Gastroesophageal sphincter (tissue), 4 donors: ENCODE measurements around the gene PCARE. TPM values are rescaled to one million over a fixed set of nuclear protein-coding genes. Genes with fewer than 3 reads are reported as not detected.
A peak's percentile ranks its signal among the peaks of the same experiment; 100 is the strongest.

Experiments used
- ATAC-seq: fragments of 150-250 bp; one replicate; pipeline ENCODE4 v1.9.1; 2016; ENCODE audit warnings: mild to moderate bottlenecking, moderate library complexity
- H3K27ac ChIP-seq, 4 donors: fragments of 200-600 bp; sonication (generic) in 3 of 4; 1 replicate in 3 of 4; 2 replicates in 1 of 4; pipeline ENCODE4 v1.5.1; 2016 to 2019
- H3K27me3 ChIP-seq: fragments of 200-600 bp; sonication (generic); one replicate; pipeline ENCODE4 v1.5.1; 2019
- H3K36me3 ChIP-seq, 2 donors: fragments of 200-600 bp; sonication (generic); one replicate each; pipeline ENCODE4 v1.5.1; 2019; ENCODE audit warnings: control low read depth in 1 of 2
- H3K4me1 ChIP-seq, 3 donors: fragments of 200-600 bp; sonication (generic); 1 replicate in 2 of 3; 2 replicates in 1 of 3; pipeline ENCODE4 v1.5.1; 2016 to 2019; ENCODE audit warnings: control low read depth in 2 of 3
- H3K4me3 ChIP-seq, 2 donors: fragments of 200-600 bp; sonication (generic); one replicate each; pipeline ENCODE4 v1.5.1; 2019; ENCODE audit warnings: mild to moderate bottlenecking in 1 of 2, moderate library complexity in 1 of 2
- H3K9me3 ChIP-seq, 3 donors: fragments of 200-600 bp; sonication (generic); one replicate each; pipeline ENCODE4 v1.5.1; 2017 to 2019; ENCODE audit warnings: control low read depth in 2 of 3
- CTCF ChIP-seq, 4 experiments: fragments of 200-600 bp in 2 of 4; fragments of 450-650 bp in 2 of 4; sonication (generic) in 1 of 4; IDR thresholded peaks; one replicate each; pipeline ENCODE4 v1.5.1; 2017 to 2019; ENCODE audit warnings: antibody characterized with exemption in 4 of 4, mild to moderate bottlenecking in 2 of 4, moderate library complexity in 2 of 4
- EP300 ChIP-seq: sonication (generic); formaldehyde crosslinking; IDR thresholded peaks from one replicate; pipeline ENCODE4 v1.6.1; 2017; ENCODE audit warnings: antibody characterized with exemption, mild to moderate bottlenecking
- POLR2A ChIP-seq, 2 donors: fragments of 450-650 bp; IDR thresholded peaks; one replicate each; pipeline ENCODE4 v1.6.1; 2017; ENCODE audit warnings: antibody characterized with exemption in 2 of 2, mild to moderate bottlenecking in 2 of 2, moderate library complexity in 1 of 2
- POLR2AphosphoS5 ChIP-seq: sonication (generic); formaldehyde crosslinking; IDR thresholded peaks from one replicate; pipeline ENCODE4 v1.6.1; 2017; ENCODE audit warnings: antibody characterized with exemption
- WGBS, 2 donors: methylation state at CpG; one replicate each; pipeline ENCODE4 v1.1.5; 2018; ENCODE audit warnings: low coverage in 1 of 2; 5-methylcytosine and 5-hydroxymethylcytosine counted together
- total RNA-seq, 4 donors: library from RNA; depleted of rRNA; stranded (reverse); fragments of >200 nt; gene quantifications; one replicate each; pipeline ENCODE4 v1.1.0, GENCODE V29; 2016

PCARE gene
- total RNA-seq, 4 donors from 2014 or later = under 0.01 TPM; not detected in 3

GRCh38 chr2:29063646-29064345 lies 10.5 kb downstream of the PCARE start:
- Histone ChIP-seq H3K27ac (peak overlapping the region; percentile 12 to 75 (median 58)), H3K36me3 (no peaks in the 10 kb centered on the region), H3K9me3 (no peaks in the 10 kb centered on the region), H3K27me3 (no peaks in the 10 kb centered on the region), H3K4me3 (peak overlapping the region; percentile 7 to 28), H3K4me1 (peaks cover 0 to 50% (median 25%) of the 10 kb centered on the region in 3 donors)
- peak; percentile 45 for ATAC-seq
- WGBS, 2 donors = 37 to 70% methylated on average over 2 to 16 of the region's 20 CpGs
- TF ChIP-seq EP300 = no peak
- TF ChIP-seq POLR2AphosphoS5 = peak; percentile 23

- Histone ChIP-seq H3K4me3 (no peak overlapping the region), H3K4me1 (peaks cover 0 to 57% (median 25%) of the 10 kb centered on the region in 3 donors), H3K9me3 (no peaks in the 10 kb centered on the region), H3K27me3 (no peaks in the 10 kb centered on the region), H3K27ac (peak overlapping the region in 3 of 4 donors; percentile 52 to 75 (median 64)), H3K36me3 (no peaks in the 10 kb centered on the region)
- ATAC-seq = no peak
- no peak for TF ChIP-seq POLR2A (IDR thresholded peaks at IDR 0.05)
- no peak for TF ChIP-seq POLR2AphosphoS5
- no peak for TF ChIP-seq CTCF (IDR thresholded peaks at IDR 0.05)
- no peak for TF ChIP-seq EP300
- no CpG with 5 or more reads among the region's 6 CpGs for WGBS, 2 donors
Measured at GRCh38 chr2:29063056-29063455, 11.3 kb downstream of the PCARE start.

GRCh38 chr2:29062371-29062770 lies 12.0 kb downstream of the PCARE start:
- Histone ChIP-seq H3K9me3 (no peaks in the 10 kb centered on the region), H3K4me3 (no peak overlapping the region), H3K27me3 (no peaks in the 10 kb centered on the region), H3K4me1 (peaks cover 0 to 59% (median 25%) of the 10 kb centered on the region in 3 donors), H3K27ac (peak overlapping the region in 1 of 4 donors; percentile 52), H3K36me3 (no peaks in the 10 kb centered on the region)
- no peak for ATAC-seq
- TF ChIP-seq CTCF (IDR thresholded peaks at IDR 0.05) (no peak), POLR2AphosphoS5 (no peak), POLR2A (IDR thresholded peaks at IDR 0.05) (no peak), EP300 (no peak)
- 100% methylated on average over 1 to 7 of the region's 10 CpGs for WGBS, 2 donors

GRCh38 chr2:29061616-29062015 lies 12.7 kb downstream of the PCARE start:
- ATAC-seq = no peak
- Histone ChIP-seq H3K27ac (no peak overlapping the region), H3K27me3 (no peaks in the 10 kb centered on the region), H3K4me1 (peaks cover 0 to 53% (median 23%) of the 10 kb centered on the region in 3 donors), H3K36me3 (no peaks in the 10 kb centered on the region), H3K4me3 (no peak overlapping the region), H3K9me3 (no peaks in the 10 kb centered on the region)
- TF ChIP-seq EP300 = no peak
- TF ChIP-seq CTCF (IDR thresholded peaks at IDR 0.05) = no peak
- no peak for TF ChIP-seq POLR2AphosphoS5
- TF ChIP-seq POLR2A (IDR thresholded peaks at IDR 0.05) = no peak
- 92 to 93% methylated on average over 2 to 3 of the region's 3 CpGs for WGBS, 2 donors

GRCh38 chr2:29061176-29061575 lies 13.1 kb downstream of the PCARE start:
- Histone ChIP-seq H3K27ac (no peak overlapping the region), H3K4me1 (peaks cover 0 to 48% (median 21%) of the 10 kb centered on the region in 3 donors), H3K27me3 (no peaks in the 10 kb centered on the region), H3K4me3 (no peak overlapping the region), H3K36me3 (no peaks in the 10 kb centered on the region), H3K9me3 (no peaks in the 10 kb centered on the region)
- ATAC-seq = no peak
- WGBS, 2 donors = 25 to 70% methylated on average over 4 to 6 of the region's 6 CpGs
- no peak for TF ChIP-seq POLR2AphosphoS5
- no peak for TF ChIP-seq POLR2A (IDR thresholded peaks at IDR 0.05)
- no peak for TF ChIP-seq CTCF (IDR thresholded peaks at IDR 0.05)
- no peak for TF ChIP-seq EP300
